Esophagus squamous epithelium (tissue), 5 donors: Measurements from ENCODE around the gene NOXA1. TPM values are rescaled to one million over a fixed set of nuclear protein-coding genes. Genes with fewer than 3 reads are reported as not detected.

Experiments
- DNase-seq: peaks from one replicate; lab custom pipeline; 2025; lab: John Stamatoyannopoulos, UW
- H3K27ac ChIP-seq, 4 donors: fragments of 200-600 bp; sonication (generic); one replicate each; pipeline ENCODE4 v1.5.1; 2016 to 2019; ENCODE audit warnings: mild to moderate bottlenecking in 1 of 4
- H3K27me3 ChIP-seq, 4 donors: fragments of 200-600 bp; sonication (generic); 1 replicate in 3 of 4; 2 replicates in 1 of 4; pipeline versions ENCODE4 v1.5.1 to v1.6.0; 2017 to 2021; ENCODE audit warnings: antibody characterized with exemption in 1 of 4
- H3K36me3 ChIP-seq, 3 donors: fragments of 200-600 bp; sonication (generic); one replicate each; pipeline ENCODE4 v1.5.1; 2016 to 2019
- H3K4me1 ChIP-seq, 3 donors: fragments of 200-600 bp; sonication (generic); one replicate each; pipeline ENCODE4 v1.5.1; 2017 to 2019
- H3K4me3 ChIP-seq, 4 donors: fragments of 200-600 bp; sonication (generic); 1 replicate in 3 of 4; 2 replicates in 1 of 4; pipeline ENCODE4 v1.5.1; 2016 to 2019; ENCODE audit warnings: mild to moderate bottlenecking in 2 of 4, moderate library complexity in 1 of 4
- H3K9me3 ChIP-seq, 3 donors: fragments of 200-600 bp; sonication (generic); one replicate each; pipeline ENCODE4 v1.5.1; 2016 to 2019
- CTCF ChIP-seq, 6 experiments: fragments of 450-650 bp in 4 of 6; fragments of 200-600 bp in 2 of 6; sonication (generic) in 2 of 6; IDR thresholded peaks; one replicate each; pipeline ENCODE4 v1.5.1; 2016 to 2019; ENCODE audit warnings: antibody characterized with exemption in 6 of 6, mild to moderate bottlenecking in 4 of 6, moderate library complexity in 4 of 6
- POLR2A ChIP-seq, 4 donors: fragments of 450-650 bp; IDR thresholded peaks; one replicate each; pipeline ENCODE4 v1.6.1; 2017; ENCODE audit warnings: antibody characterized with exemption in 4 of 4, mild to moderate bottlenecking in 4 of 4, moderate library complexity in 3 of 4
- WGBS, 2 donors: methylation state at CpG; one replicate each; pipeline ENCODE4 v1.1.5; 2018; 5-methylcytosine and 5-hydroxymethylcytosine counted together
- intact Hi-C: fragments of 100-400 bp; cut with DNase I; formaldehyde crosslinking; loops from one replicate; pipeline ENCODE4 v1.15.0; 2022
- total RNA-seq, 4 donors: library from RNA; depleted of rRNA; stranded (reverse); fragments of >200 nt; gene quantifications; one replicate each; pipeline ENCODE4 v1.1.0, GENCODE V29; 2016
- donor health status: DM: yes; HTN: yes; CAD: no.

The NOXA1 gene
- total RNA-seq, 4 donors from 2014 or later, result 2.1 to 7.4 (median 4.8) TPM

- TF ChIP-seq POLR2A (IDR thresholded peaks at IDR 0.05), result no peak
- no peak for TF ChIP-seq CTCF (IDR thresholded peaks at IDR 0.05)
- intact Hi-C loops, result no loop called here
- Histone ChIP-seq H3K27ac (no peak overlapping the region), H3K4me1 (peaks cover 0 to 21% (median 6%) of the 10 kb centered on the region in 3 donors), H3K4me3 (no peak overlapping the region), H3K36me3 (peaks cover 0 to 35% (median 0%) of the 10 kb centered on the region in 3 donors), H3K27me3 (no peaks in the 10 kb centered on the region), H3K9me3 (no peaks in the 10 kb centered on the region)
- 90 to 95% methylated on average over 11 to 12 of the region's 13 CpGs for WGBS, 2 donors
- DNase-seq, result no peak
Measured at GRCh38 chr9:137389428-137389746, 33.8 kb upstream of the NOXA1 start.

DNA sequence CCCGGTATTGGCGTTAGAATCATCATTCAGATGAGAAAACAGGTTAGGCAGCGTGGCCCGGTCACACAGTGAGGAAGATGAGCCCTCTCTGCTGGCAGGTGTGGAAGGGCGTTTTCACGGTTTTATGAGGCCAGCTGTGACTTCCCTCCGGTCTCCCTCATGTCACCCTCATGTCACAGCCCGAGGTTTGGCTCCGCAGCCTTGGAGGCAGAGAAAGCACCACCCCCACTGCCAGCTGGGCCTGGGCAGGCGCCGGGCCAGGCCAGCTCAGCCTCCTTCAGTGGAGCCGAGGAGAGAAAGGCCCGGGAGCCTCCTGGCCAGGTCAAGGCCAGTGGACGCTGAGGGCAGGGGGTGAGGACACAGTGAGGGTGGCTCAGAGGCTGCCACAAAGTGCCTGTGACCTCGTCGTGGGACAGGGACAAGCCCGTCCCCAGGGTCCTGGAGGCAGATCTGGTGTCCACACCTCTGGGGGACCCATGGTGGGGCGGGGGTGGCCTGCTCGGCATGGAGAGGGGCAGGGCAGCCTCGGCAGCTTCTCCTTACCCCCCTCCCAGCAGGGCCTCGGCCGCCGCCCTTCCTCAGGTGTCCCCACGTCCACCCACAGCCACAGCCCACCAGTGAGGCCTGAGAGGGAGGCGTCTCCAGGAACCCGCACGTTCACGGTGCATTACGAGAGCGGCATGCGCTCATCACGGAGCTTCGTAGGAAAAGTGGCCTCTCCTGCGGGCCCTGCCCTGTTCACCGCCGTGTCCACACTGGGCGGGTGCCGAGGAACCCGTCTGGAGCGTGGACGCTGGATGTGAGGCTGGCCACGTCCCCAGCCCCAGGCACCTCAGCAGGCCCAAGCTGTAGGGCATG lies 32.4 kb upstream of the NOXA1 start:
- no peaks in the 10 kb centered on the region for H3K9me3 ChIP-seq
- intact Hi-C loops, result no loop called here
- peak overlapping the region; percentile 1 to 86 (median 60) for H3K27ac ChIP-seq
- WGBS, 2 donors, result 55 to 80% methylated on average over 12 to 16 of the region's 42 CpGs
- no peaks in the 10 kb centered on the region for H3K27me3 ChIP-seq
- peak overlapping the region in 1 of 4 donors; percentile 28 for H3K4me3 ChIP-seq
- DNase-seq, result no peak
- H3K36me3 ChIP-seq, result peaks cover 0 to 49% (median 0%) of the 10 kb centered on the region in 3 donors
- H3K4me1 ChIP-seq, result peaks cover 0 to 21% (median 6%) of the 10 kb centered on the region in 3 donors
- TF ChIP-seq POLR2A (IDR thresholded peaks at IDR 0.05) (no peak), CTCF (IDR thresholded peaks at IDR 0.05) (no peak)

DNA sequence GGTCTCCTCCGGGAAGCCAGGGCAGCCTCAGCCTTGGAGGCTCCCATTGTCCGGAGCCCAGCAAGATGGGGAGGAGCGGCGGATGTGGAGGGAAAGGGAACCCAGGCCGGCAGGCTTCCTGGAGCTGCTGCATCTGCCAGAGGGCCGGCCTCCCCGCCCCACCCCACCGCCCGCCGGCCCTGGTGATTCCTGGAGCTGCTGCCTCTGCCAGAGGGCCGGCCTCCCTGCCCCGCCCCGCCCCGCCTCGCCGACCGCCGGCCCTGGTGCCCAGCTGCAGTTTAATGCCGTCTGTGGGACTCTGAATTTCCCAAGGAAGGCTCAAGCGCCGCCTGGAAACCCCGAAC lies 31.8 kb upstream of the NOXA1 start:
- peak overlapping the region; percentile 1 to 86 (median 60) for H3K27ac ChIP-seq
- no peaks in the 10 kb centered on the region for H3K27me3 ChIP-seq
- intact Hi-C loops, result no loop called here
- peaks cover 0 to 51% (median 0%) of the 10 kb centered on the region in 3 donors for H3K36me3 ChIP-seq
- 80 to 100% methylated on average over 2 to 3 of the region's 22 CpGs for WGBS, 2 donors
- H3K9me3 ChIP-seq, result no peaks in the 10 kb centered on the region
- peaks cover 0 to 21% (median 6%) of the 10 kb centered on the region in 3 donors for H3K4me1 ChIP-seq
- no peak for DNase-seq
- H3K4me3 ChIP-seq, result peak overlapping the region in 1 of 4 donors; percentile 28
- no peak for TF ChIP-seq CTCF (IDR thresholded peaks at IDR 0.05)
- no peak for TF ChIP-seq POLR2A (IDR thresholded peaks at IDR 0.05)

GRCh38 chr9:137392232-137393007 lies 30.8 kb upstream of the NOXA1 start:
- 93% methylated on average over 9 of the region's 23 CpGs; no CpG with 5 or more reads in 1 of the 2 donors for WGBS, 2 donors
- Histone ChIP-seq H3K4me3 (no peak overlapping the region), H3K9me3 (no peaks in the 10 kb centered on the region), H3K4me1 (peaks cover 0 to 16% (median 6%) of the 10 kb centered on the region in 3 donors), H3K27me3 (no peaks in the 10 kb centered on the region), H3K36me3 (peaks cover 0 to 51% (median 0%) of the 10 kb centered on the region in 3 donors), H3K27ac (no peak overlapping the region)
- TF ChIP-seq CTCF (IDR thresholded peaks at IDR 0.05) (no peak), POLR2A (IDR thresholded peaks at IDR 0.05) (no peak)
- no peak for DNase-seq
- intact Hi-C loops, result no loop called here
